Panc1 (cell line): ENCODE measurements around the gene UBTD1.

Experiments
- CTCF ChIP-seq: fragments of 450-650 bp; IDR thresholded peaks from 2 replicates; pipeline ENCODE4 v1.5.1; 2017; ENCODE audit warnings: mild to moderate bottlenecking
- REST ChIP-seq, 2 experiments: IDR thresholded peaks; 2 replicates each; pipeline ENCODE4 v1.6.1; 2011 to 2012; ENCODE audit warnings: low read depth in 2 of 2, control low read depth in 1 of 2, low read length in 1 of 2, mild to moderate bottlenecking in 1 of 2, moderate library complexity in 1 of 2; ENCODE audit not compliant: insufficient read depth in 1 of 2

- no peak for TF ChIP-seq REST (IDR thresholded peaks at IDR 0.05; ENCODE audit: insufficient read depth in 1 of 2, low read depth in 2 of 2, low read length in 1 of 2)
- TF ChIP-seq CTCF, result no peak
These were observed 51.8 kb downstream of the UBTD1 start for GRCh38 chr10:97550336-97551149.
